Endothelial cell (in vitro differentiated cells): ENCODE data around the gene PRKCH. TPM values are rescaled to one million over a fixed set of nuclear protein-coding genes. Genes with fewer than 3 reads are reported as not detected.

Experiments
- DNase-seq: peaks from one replicate; pipeline ENCODE4 v3.0.0; 2021; ENCODE audit warnings: low spot score
- H3K27ac Mint-ChIP-seq: one replicate; pipeline ENCODE4 v1.8.0; 2021; ENCODE audit warnings: mixed read lengths, inconsistent platforms; ENCODE audit not compliant: unreplicated experiment
- H3K27me3 Mint-ChIP-seq: one replicate; pipeline ENCODE4 v1.8.0; 2021; ENCODE audit warnings: mild to moderate bottlenecking, moderate library complexity, mixed read lengths, inconsistent platforms; ENCODE audit not compliant: unreplicated experiment
- H3K36me3 Mint-ChIP-seq: one replicate; pipeline ENCODE4 v1.8.0; 2021; ENCODE audit warnings: mild to moderate bottlenecking, low read depth, mixed read lengths, inconsistent platforms; ENCODE audit not compliant: unreplicated experiment
- H3K4me1 Mint-ChIP-seq: one replicate; pipeline ENCODE4 v1.8.0; 2021; ENCODE audit warnings: mild to moderate bottlenecking, mixed read lengths, inconsistent platforms; ENCODE audit not compliant: unreplicated experiment
- H3K4me3 Mint-ChIP-seq: one replicate; pipeline ENCODE4 v1.8.0; 2021; ENCODE audit warnings: mild to moderate bottlenecking, mixed read lengths, inconsistent platforms; ENCODE audit not compliant: unreplicated experiment
- H3K9me3 Mint-ChIP-seq: one replicate; pipeline ENCODE4 v1.8.0; 2021; ENCODE audit warnings: mixed read lengths, inconsistent platforms; ENCODE audit not compliant: unreplicated experiment
- CTCF ChIP-seq: fragments of 200-600 bp; sonication (generic); IDR thresholded peaks from one replicate; pipeline ENCODE4 v1.5.0; 2021; ENCODE audit warnings: antibody characterized with exemption; ENCODE audit not compliant: unreplicated experiment
- total RNA-seq: library from RNA; stranded (reverse); fragmentation: NEBNext Ultra II Directional; extraction: Animal tissue kit (Norgen Biotek cat#: 25700); gene quantifications from one replicate; pipeline ENCODE4 v1.2.1, GENCODE V29; 2021; ENCODE audit not compliant: unreplicated experiment

PRKCH gene
- total RNA-seq, 1 donor from 2014 or later, result 42.5 TPM

- no peak for DNase-seq
- TF ChIP-seq CTCF, result no peak
- Mint-ChIP-seq H3K27ac (no peak overlapping the region), H3K9me3 (no peaks in the 10 kb centered on the region), H3K27me3 (peaks cover 1% of the 10 kb centered on the region), H3K4me1 (peaks cover 6% of the 10 kb centered on the region), H3K4me3 (no peak overlapping the region), H3K36me3 (peaks cover 10% of the 10 kb centered on the region)
These were observed 233.9 kb downstream of the PRKCH start for GRCh38 chr14:61555056-61555838.

DNA sequence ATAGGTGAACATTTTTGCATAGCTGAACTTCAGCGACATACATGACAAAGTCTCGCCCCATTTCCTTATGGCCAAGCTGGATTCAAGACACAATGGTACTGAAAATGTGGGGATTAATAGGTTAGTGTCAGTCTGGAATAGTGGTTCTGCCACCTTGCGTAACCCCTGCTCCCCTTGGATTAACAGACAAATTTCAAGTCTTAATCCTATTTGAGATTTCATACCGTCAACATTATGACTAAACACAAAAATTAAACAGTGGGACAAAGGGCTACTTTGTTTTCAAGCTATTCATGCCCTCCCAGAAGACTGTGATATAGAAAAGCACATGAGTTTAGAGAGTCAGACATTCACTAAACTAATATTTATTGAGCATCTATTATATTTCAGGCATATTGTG is 235.1 kb downstream of the PRKCH start:
- H3K9me3 Mint-ChIP-seq, result no peaks in the 10 kb centered on the region
- no peak for TF ChIP-seq CTCF
- H3K36me3 Mint-ChIP-seq, result peaks cover 7% of the 10 kb centered on the region
- no peaks in the 10 kb centered on the region for H3K27me3 Mint-ChIP-seq
- DNase-seq, result no peak
- no peak overlapping the region for H3K27ac Mint-ChIP-seq
- peaks cover 16% of the 10 kb centered on the region for H3K4me1 Mint-ChIP-seq
- H3K4me3 Mint-ChIP-seq, result no peak overlapping the region

- H3K9me3 Mint-ChIP-seq, result no peaks in the 10 kb centered on the region
- H3K4me3 Mint-ChIP-seq, result no peak overlapping the region
- H3K27me3 Mint-ChIP-seq, result peaks cover 2% of the 10 kb centered on the region
- peaks cover 3% of the 10 kb centered on the region for H3K36me3 Mint-ChIP-seq
- H3K27ac Mint-ChIP-seq, result no peak overlapping the region
- no peak for TF ChIP-seq CTCF
- DNase-seq, result no peak
- H3K4me1 Mint-ChIP-seq, result peaks cover 24% of the 10 kb centered on the region
These were observed 235.9 kb downstream of the PRKCH start for GRCh38 chr14:61557262-61557661.

DNA sequence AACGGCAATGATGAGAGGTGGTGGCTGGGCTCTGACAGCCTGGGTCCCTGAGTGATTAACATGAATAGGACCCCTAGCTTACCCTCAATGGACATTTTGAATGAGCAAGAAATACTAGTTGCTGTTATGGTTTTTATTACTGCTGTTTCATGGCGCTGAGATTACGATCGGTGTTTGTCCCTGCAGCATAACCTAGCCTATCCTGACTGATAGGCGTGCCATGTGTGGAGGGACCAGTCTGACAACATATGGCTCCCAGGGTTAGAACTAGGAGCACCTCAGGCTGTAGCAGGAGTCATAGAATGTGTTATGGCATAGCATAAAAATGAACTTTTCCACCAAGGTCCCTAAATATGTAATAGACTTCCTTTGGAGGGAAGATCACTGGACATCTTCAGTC is 236.5 kb downstream of the PRKCH start:
- peaks cover 2% of the 10 kb centered on the region for H3K27me3 Mint-ChIP-seq
- peaks cover 30% of the 10 kb centered on the region for H3K4me1 Mint-ChIP-seq
- H3K36me3 Mint-ChIP-seq, result peaks cover 3% of the 10 kb centered on the region
- H3K27ac Mint-ChIP-seq, result no peak overlapping the region
- DNase-seq, result no peak
- no peak overlapping the region for H3K4me3 Mint-ChIP-seq
- H3K9me3 Mint-ChIP-seq, result no peaks in the 10 kb centered on the region
- TF ChIP-seq CTCF, result no peak

DNA sequence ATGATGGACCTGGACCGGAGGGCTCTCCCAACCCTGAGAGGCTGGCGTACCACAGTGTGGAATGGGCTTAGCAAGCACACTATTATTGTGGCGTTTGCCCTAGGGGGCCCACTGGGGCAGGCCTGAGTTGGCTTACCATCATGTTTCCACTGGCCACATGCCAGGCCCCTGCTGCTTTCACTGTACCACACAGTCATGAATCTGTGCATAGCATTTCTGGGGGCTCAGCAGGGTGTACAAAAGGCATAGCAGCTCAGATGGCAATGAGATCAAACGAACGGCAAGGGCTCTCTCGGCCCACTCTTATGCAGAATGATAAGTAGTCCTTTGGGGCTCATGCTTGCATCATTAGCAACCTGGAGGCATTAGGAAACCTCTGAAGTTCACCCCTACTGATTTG is 236.9 kb downstream of the PRKCH start:
- H3K27ac Mint-ChIP-seq, result no peak overlapping the region
- no peak overlapping the region for H3K4me3 Mint-ChIP-seq
- H3K9me3 Mint-ChIP-seq, result no peaks in the 10 kb centered on the region
- H3K4me1 Mint-ChIP-seq, result peaks cover 34% of the 10 kb centered on the region
- TF ChIP-seq CTCF, result no peak
- peaks cover 2% of the 10 kb centered on the region for H3K27me3 Mint-ChIP-seq
- H3K36me3 Mint-ChIP-seq, result peaks cover 3% of the 10 kb centered on the region
- DNase-seq, result no peak
